HG02623 (cell line): ENCODE data around the gene AGO3.
"Not testable (repeated sequence)": the region's sequence is repeated elsewhere in the genome, so short reads cannot be mapped to it uniquely, and the experiment has no call there.

Source experiments
- ATAC-seq: cut with Tn5 transposase; IDR thresholded peaks from one replicate; pipeline ENCODE4 v1.9.1; 2021; ENCODE audit warnings: moderate library complexity; ENCODE audit not compliant: unreplicated experiment

AGO3 gene

GRCh38 chr1:35924838-35925237 is 6.1 kb upstream of the AGO3 start:
- ATAC-seq: no peak

GRCh38 chr1:35925741-35926140 is 5.2 kb upstream of the AGO3 start:
- ATAC-seq: no peak

DNA sequence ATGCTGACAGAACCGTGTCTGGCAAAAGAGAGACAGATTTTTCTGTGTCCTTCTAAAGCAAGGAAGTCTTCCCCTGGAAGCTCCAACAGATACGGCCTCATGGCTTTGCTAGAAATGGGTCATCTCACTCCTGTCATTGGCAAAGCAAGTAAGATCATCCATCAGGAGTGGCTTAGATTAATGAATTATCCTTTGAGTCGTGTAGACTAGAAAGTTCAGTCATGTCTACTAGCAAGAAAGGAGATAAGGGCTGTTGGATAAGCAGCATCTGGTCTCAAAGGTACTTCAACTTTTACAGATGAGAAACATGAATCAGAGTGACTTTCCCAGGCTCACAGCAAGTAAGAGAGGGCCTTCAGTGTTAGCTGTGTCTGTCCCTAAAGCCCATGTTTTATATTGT is 3.4 kb upstream of the AGO3 start:
- no peak for ATAC-seq

DNA sequence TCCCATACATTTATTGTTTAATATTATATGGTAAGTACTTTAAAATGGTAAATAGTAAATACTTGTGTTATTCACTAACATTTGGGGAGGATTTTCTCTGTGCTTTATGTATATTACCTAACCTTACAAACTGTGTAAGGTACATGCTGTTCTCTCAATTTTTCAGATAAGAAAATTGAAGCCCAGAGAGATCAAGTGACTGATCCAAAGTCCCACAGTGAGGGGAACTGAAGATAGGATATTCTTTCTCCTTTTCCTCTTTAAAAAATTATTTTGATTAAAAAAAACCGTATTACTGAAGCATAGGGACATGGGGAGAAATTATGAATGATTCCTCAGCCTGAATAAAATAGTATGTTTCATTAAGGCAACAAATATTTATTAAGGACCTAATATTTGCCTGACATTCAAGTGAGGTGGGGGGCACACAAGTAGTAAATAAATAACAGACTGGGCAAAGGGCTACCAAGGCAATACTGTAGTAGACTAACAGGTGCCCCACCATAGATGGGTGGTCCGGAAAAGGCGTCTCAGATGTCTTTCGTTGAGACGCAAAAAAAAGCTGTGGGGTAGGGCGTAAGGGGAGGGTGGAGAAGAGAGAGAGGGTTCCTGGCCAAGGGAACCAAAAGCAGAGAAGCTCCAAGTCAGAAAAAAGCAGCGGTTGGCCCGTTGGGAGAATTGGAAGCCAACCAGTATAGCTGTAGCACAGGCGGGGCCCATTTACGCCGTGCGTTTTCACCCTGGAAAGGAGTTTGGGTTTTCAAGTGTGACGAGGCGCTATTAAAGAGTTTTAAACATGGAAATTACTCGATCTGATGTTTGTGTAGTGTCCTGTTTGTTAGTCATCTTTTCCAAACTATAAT is 944 bp upstream of the AGO3 start:
- no peak for ATAC-seq

DNA sequence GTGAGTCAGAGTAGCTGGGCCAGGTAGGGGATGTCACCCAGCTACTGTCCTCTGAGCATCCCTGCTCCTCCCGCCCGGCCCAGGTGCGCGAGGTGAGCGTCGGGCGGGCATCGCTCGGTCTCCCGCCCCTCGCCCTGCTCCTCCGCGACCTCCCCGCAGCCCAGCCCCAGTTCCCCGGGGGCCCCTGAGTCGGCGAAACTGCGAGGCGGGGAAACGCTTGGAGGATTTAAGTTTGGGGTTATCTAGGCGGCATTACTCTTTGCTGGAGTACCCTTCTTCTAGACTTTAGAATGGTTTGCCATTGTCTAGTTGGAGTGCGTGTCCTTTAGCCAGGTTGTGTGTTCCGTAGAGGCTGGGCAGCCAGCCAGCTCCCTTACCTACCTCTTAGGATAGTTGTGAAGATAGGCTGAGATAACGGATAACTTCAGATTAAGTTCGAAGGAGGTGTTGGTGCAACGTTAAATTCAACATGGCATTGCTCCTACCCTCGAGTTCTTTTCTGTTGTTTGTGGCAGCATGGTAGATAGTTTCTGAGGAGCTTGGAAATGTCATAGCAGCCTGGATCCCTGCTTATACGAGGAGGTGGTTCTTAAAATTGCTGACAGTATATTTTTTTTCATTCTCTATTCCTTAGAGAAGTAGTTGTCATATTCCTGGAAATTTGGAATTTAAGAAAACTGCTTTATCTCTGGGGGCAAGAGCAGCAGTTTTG is 697 bp downstream of the AGO3 start:
- peak; percentile 24 for ATAC-seq

GRCh38 chr1:35932158-35932636 is 1.3 kb downstream of the AGO3 start:
- ATAC-seq: no peak

- ATAC-seq: no peak
These were observed 2.0 kb downstream of the AGO3 start for GRCh38 chr1:35932941-35933340.

DNA sequence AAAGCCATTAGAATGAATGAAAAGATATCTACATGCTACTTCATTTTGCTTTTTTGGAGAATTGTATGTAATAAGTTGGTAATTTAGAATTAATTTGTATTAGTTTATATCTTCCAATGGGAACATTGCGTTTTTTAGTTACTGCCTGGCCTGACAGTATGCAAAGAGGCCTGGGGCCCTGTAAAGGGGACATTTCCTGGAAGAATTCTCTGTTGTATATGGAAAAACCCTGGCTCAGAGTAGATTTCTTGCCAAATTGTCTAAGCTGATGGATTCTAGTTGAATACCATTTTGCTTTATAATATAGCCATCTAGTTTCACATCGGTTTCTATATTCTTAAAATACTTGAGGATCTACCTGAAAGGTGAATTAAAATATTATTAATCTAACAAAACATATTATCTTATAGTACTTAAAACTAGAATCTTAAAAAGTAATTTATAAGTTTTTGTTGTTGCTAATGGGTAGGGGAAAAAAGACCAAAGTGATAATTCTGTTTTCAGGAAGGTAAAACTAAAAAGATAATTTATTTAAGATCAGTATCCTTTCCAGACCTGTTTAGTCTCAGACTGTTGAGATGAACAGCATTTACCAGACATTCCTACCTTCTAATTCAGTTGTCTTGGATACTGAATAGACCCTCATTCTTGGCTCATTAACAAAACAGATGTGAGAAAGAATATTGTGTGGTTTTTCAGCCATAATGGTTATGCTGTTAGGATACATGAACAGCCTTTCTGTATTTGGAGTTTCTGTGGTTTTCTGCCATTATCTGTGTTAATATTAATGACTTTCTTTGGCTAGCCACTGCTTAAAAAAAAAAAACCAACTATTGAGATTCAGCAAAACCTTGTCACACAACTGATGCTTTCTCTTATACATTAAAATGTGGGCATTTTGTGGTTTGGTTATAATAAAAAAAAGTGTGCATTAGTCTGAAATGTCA is 4.8 kb downstream of the AGO3 start:
- no peak for ATAC-seq

DNA sequence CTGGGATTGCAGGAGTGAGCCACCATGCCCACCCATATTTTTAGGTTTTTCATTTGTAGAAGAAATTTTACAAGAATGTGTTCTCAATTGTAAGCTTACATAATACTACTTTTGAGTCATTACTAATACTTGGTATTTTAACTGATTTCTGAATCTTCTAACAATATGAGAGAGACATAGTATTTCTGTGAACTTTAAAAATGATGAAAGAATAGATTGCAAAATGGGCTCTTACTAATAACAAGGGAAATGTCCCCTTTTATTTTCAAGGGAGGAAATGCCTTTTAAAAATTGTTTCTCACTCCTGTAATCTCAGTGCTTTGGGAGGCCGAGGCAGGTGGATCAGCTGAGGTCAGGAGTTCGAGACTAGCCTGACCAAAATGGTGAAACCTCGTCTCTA is 5.9 kb downstream of the AGO3 start:
- no peak for ATAC-seq

- no peak for ATAC-seq
These were observed 8.6 kb downstream of the AGO3 start for GRCh38 chr1:35939484-35939883.

- ATAC-seq: no peak
These were observed 14.4 kb downstream of the AGO3 start for GRCh38 chr1:35945327-35945726.

GRCh38 chr1:35947547-35947946 is 16.6 kb downstream of the AGO3 start:
- no peak for ATAC-seq

- ATAC-seq: no peak
These were observed 27.7 kb downstream of the AGO3 start for GRCh38 chr1:35958558-35958957.

GRCh38 chr1:35959304-35959703 is 28.4 kb downstream of the AGO3 start:
- no peak for ATAC-seq

DNA sequence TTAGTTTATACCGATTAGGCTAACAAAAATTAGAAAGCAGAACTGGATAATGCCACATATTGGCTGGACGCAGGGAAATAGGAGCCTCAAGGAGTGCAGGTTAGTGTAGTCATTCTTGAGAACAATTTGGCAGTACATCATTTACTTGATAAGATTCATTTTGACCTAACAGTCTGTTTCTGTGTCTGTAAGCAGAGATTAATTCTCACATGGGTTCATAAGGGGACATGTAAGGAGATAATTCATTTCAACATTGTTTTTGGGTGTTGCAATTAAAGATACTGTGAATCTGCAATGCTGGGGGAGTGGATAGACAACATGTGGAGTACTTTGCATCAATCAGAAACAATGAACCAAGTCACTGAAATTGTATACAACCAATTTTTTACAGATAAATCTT is 32.0 kb downstream of the AGO3 start:
- ATAC-seq: no peak

- ATAC-seq: not testable (repeated sequence)
These were observed 33.4 kb downstream of the AGO3 start for GRCh38 chr1:35964277-35964676.

DNA sequence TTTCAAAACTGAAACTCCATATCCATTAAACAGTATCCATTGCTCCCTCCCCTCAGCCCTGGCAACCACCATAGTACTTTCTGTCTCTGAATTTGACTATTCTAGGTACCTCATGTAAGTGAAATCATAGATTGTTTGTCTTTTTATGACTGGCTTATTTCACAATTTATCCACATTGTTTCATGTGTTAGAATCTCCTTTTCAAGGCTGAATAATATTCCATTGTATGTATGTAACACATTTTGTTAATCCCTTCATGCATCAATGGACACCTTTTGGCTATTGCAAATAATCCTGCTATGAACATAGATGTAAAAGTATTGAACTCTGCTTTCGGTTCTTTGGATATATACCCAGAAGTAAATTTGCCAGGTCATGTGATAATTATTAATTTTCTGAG is 37.5 kb downstream of the AGO3 start:
- ATAC-seq: no peak

- no peak for ATAC-seq
These were observed 40.7 kb downstream of the AGO3 start for GRCh38 chr1:35971601-35972000.

GRCh38 chr1:35972631-35973030 is 41.7 kb downstream of the AGO3 start:
- ATAC-seq: not testable (repeated sequence)

DNA sequence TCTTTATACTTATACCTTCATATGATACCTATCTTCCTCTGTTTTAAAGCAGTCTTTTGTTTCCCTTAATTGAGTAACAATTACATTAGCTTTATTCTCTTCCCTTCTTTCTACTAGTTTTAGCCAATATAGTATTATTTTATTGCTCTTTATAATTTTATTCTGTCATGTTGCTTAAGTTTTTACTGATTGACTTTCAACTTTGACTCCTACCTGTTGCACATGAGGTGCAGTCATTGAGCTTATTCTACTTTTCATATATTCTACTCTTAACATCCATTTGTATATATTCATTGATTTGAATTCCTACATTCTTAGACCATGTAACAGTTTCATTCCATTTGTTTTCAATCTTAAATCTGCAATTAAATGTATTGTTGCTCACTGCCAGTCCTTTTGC is 49.2 kb downstream of the AGO3 start:
- ATAC-seq: no peak

GRCh38 chr1:35988237-35988636 is 57.3 kb downstream of the AGO3 start:
- ATAC-seq: no peak
